ENCODE results near the gene ING5. TPM values are rescaled to one million over a fixed set of nuclear protein-coding genes. Genes with fewer than 3 reads are reported as not detected.
A peak's percentile ranks its signal among the peaks of the same experiment; 100 is the strongest.

The ING5 gene
- polyA plus RNA-seq, 1 experiment, result 27.0 TPM

- Histone ChIP-seq H3K36me3 (ENCODE audit: control insufficient read depth, insufficient read depth, low read length) (peaks cover 11% of the 10 kb centered on the region), H3K4me3 (ENCODE audit: low read depth, low read length) (peak within 1 kb of the TSS; percentile 70), H3K27me3 (ENCODE audit: control insufficient read depth, insufficient read depth, low read length) (no peaks in the 10 kb centered on the region)
- TF ChIP-seq CTCF (IDR thresholded peaks at IDR 0.05; ENCODE audit: insufficient read depth, low read depth, low read length), result no peak
- ChIA-PET POLR2A (interaction anchor here (0.6 kb wide), 3 partner anchors 8 to 196 kb away, joined by 3 to 5 read pairs (median 3); no protein-coding TSS in a partner anchor), CTCF (interaction anchor here (0.5 to 1.4 kb wide), 2 partner anchors 27 to 521 kb away, joined by 3 read pairs; no protein-coding TSS in a partner anchor)
- peak; percentile 73 for DNase-seq (ENCODE audit: low read depth)
Observed at GRCh38 chr2:241686650-241687425, 15.0 kb upstream of the ING5 start, which contains the start of gene DTYMK. DTYMK (minus strand) TSS chr2:241686815; CDS start chr2:241686783, 32 bp downstream.

GRCh38 chr2:241689306-241689705 lies 12.5 kb upstream of the ING5 start:
- ChIA-PET POLR2A (no interaction called here), CTCF (no interaction called here)
- peaks cover 13% of the 10 kb centered on the region for H3K36me3 ChIP-seq (ENCODE audit: control insufficient read depth, insufficient read depth, low read length)
- no peak for TF ChIP-seq CTCF (IDR thresholded peaks at IDR 0.05; ENCODE audit: insufficient read depth, low read depth, low read length)
- no peaks in the 10 kb centered on the region for H3K27me3 ChIP-seq (ENCODE audit: control insufficient read depth, insufficient read depth, low read length)
- no peak for DNase-seq (ENCODE audit: low read depth)
- no peak overlapping the region for H3K4me3 ChIP-seq (ENCODE audit: low read depth, low read length)

- DNase-seq (ENCODE audit: low read depth), result no peak
- CTCF ChIA-PET, result no interaction called here
- no peaks in the 10 kb centered on the region for H3K27me3 ChIP-seq (ENCODE audit: control insufficient read depth, insufficient read depth, low read length)
- no peak for TF ChIP-seq CTCF (IDR thresholded peaks at IDR 0.05; ENCODE audit: insufficient read depth, low read depth, low read length)
- H3K36me3 ChIP-seq (ENCODE audit: control insufficient read depth, insufficient read depth, low read length), result peaks cover 13% of the 10 kb centered on the region
- no peak overlapping the region for H3K4me3 ChIP-seq (ENCODE audit: low read depth, low read length)
- POLR2A ChIA-PET, result no interaction called here
Observed at GRCh38 chr2:241690202-241690717, 11.6 kb upstream of the ING5 start.

GRCh38 chr2:241692448-241692847 lies 9.4 kb upstream of the ING5 start:
- ChIA-PET CTCF (interaction anchor here (0.5 to 1.9 kb wide), 2 partner anchors 10 to 20 kb away, joined by 3 to 10 read pairs; partner anchors contain the start of gene ING5), POLR2A (interaction anchor here (0.7 kb wide), 1 partner anchor 10 kb away, joined by 7 read pairs; the partner anchor contains the start of gene ING5)
- peak; percentile 9 for DNase-seq (ENCODE audit: low read depth)
- peaks cover 15% of the 10 kb centered on the region for H3K36me3 ChIP-seq (ENCODE audit: control insufficient read depth, insufficient read depth, low read length)
- no peaks in the 10 kb centered on the region for H3K27me3 ChIP-seq (ENCODE audit: control insufficient read depth, insufficient read depth, low read length)
- TF ChIP-seq CTCF (IDR thresholded peaks at IDR 0.05; ENCODE audit: insufficient read depth, low read depth, low read length), result no peak
- no peak overlapping the region for H3K4me3 ChIP-seq (ENCODE audit: low read depth, low read length)

GRCh38 chr2:241695651-241696050 lies 6.2 kb upstream of the ING5 start:
- DNase-seq (ENCODE audit: low read depth), result no peak
- ChIA-PET CTCF (no interaction called here), POLR2A (no interaction called here)

More at GRCh38 chr2:241695651-241696050, 6.2 kb upstream of the ING5 start:
- no peaks in the 10 kb centered on the region for H3K27me3 ChIP-seq (ENCODE audit: control insufficient read depth, insufficient read depth, low read length)
- no peak for TF ChIP-seq CTCF (IDR thresholded peaks at IDR 0.05; ENCODE audit: insufficient read depth, low read depth, low read length)
- H3K36me3 ChIP-seq (ENCODE audit: control insufficient read depth, insufficient read depth, low read length), result peaks cover 8% of the 10 kb centered on the region
- H3K4me3 ChIP-seq (ENCODE audit: low read depth, low read length), result no peak overlapping the region

All from BJ (cell line).